WERI-Rb-1 (cell line): ENCODE results near the gene GPC3.
"Not testable (repeated sequence)": the region's sequence is repeated elsewhere in the genome, so short reads cannot be mapped to it uniquely, and the experiment has no call there.

Source experiments
- DNase-seq: peaks from one replicate; pipeline ENCODE4 v3.0.0-alpha.2; 2020
- H3K27ac ChIP-seq: fragments of 250-450 bp; sonication (Bioruptor Pico); 2 replicates; pipeline ENCODE4 v1.5.1; 2020; ENCODE audit warnings: mild to moderate bottlenecking, moderate library complexity
- H3K27me3 ChIP-seq: fragments of 250-450 bp; sonication (Bioruptor Pico); 2 replicates; pipeline ENCODE4 v1.5.1; 2021; ENCODE audit warnings: mild to moderate bottlenecking, low read depth, moderate library complexity; ENCODE audit not compliant: insufficient read depth, severe bottlenecking
- H3K36me3 ChIP-seq: fragments of 250-450 bp; sonication (Bioruptor Pico); 2 replicates; pipeline ENCODE4 v1.5.1; 2020; ENCODE audit warnings: mild to moderate bottlenecking, moderate library complexity
- H3K4me3 ChIP-seq: 2 replicates; pipeline ENCODE4 v1.5.1; 2011; ENCODE audit warnings: low read depth, mild to moderate bottlenecking, control low read depth, low read length
- H3K9me3 ChIP-seq: fragments of 250-450 bp; sonication (Bioruptor Pico); 2 replicates; pipeline ENCODE4 v1.5.1; 2021; ENCODE audit warnings: mild to moderate bottlenecking, moderate library complexity; ENCODE audit not compliant: severe bottlenecking
- CTCF ChIP-seq: IDR thresholded peaks from 2 replicates; pipeline ENCODE4 v1.5.1; 2011; ENCODE audit warnings: low read depth, mild to moderate bottlenecking, control low read depth, inconsistent platforms, low read length

Gene GPC3

GRCh38 chrX:133630362-133630761, 355.0 kb downstream of the GPC3 start:
- Histone ChIP-seq H3K27me3 (peaks cover 32% of the 10 kb centered on the region), H3K4me3 (no peak overlapping the region)

GRCh38 chrX:133627673-133628072, 357.7 kb downstream of the GPC3 start:
- H3K36me3 ChIP-seq, result no peaks in the 10 kb centered on the region
- H3K4me3 ChIP-seq, result no peak overlapping the region
- DNase-seq, result no peak
- no peaks in the 10 kb centered on the region for H3K9me3 ChIP-seq
- TF ChIP-seq CTCF, result no peak
- H3K27ac ChIP-seq, result no peak overlapping the region
- peaks cover 29% of the 10 kb centered on the region for H3K27me3 ChIP-seq

More at GRCh38 chrX:133630362-133630761, 355.0 kb downstream of the GPC3 start:
- no peaks in the 10 kb centered on the region for H3K9me3 ChIP-seq
- no peak overlapping the region for H3K27ac ChIP-seq
- no peaks in the 10 kb centered on the region for H3K36me3 ChIP-seq
- no peak for DNase-seq
- no peak for TF ChIP-seq CTCF

- DNase-seq, H3K27ac ChIP-seq, H3K36me3 ChIP-seq, H3K9me3 ChIP-seq, H3K4me3 ChIP-seq, H3K27me3 ChIP-seq: not testable (repeated sequence)
Measured at GRCh38 chrX:133621384-133621783, 364.0 kb downstream of the GPC3 start.

- Histone ChIP-seq H3K27ac (no peak overlapping the region), H3K36me3 (no peaks in the 10 kb centered on the region), H3K4me3 (no peak overlapping the region), H3K27me3 (peaks cover 14% of the 10 kb centered on the region), H3K9me3 (no peaks in the 10 kb centered on the region)
- no peak for DNase-seq
- no peak for TF ChIP-seq CTCF
Measured at GRCh38 chrX:133611676-133612075, 373.7 kb downstream of the GPC3 start.

GRCh38 chrX:133610056-133610455, 375.3 kb downstream of the GPC3 start:
- Histone ChIP-seq H3K27me3 (peaks cover 19% of the 10 kb centered on the region), H3K9me3 (no peaks in the 10 kb centered on the region)
- no peak for DNase-seq

GRCh38 chrX:133609166-133609565, 376.2 kb downstream of the GPC3 start:
- no peaks in the 10 kb centered on the region for H3K36me3 ChIP-seq
- H3K4me3 ChIP-seq, result no peak overlapping the region
- DNase-seq, result no peak
- H3K9me3 ChIP-seq, result no peaks in the 10 kb centered on the region
- H3K27ac ChIP-seq, result no peak overlapping the region
- TF ChIP-seq CTCF, result no peak
- H3K27me3 ChIP-seq, result peaks cover 21% of the 10 kb centered on the region

More at GRCh38 chrX:133610056-133610455, 375.3 kb downstream of the GPC3 start:
- H3K4me3 ChIP-seq, result no peak overlapping the region
- no peaks in the 10 kb centered on the region for H3K36me3 ChIP-seq
- no peak overlapping the region for H3K27ac ChIP-seq
- TF ChIP-seq CTCF, result no peak
